Stimulated activated CD8-positive, alpha-beta memory T cell treated with anti-CD3 and anti-CD28 coated beads, Interleukin-4, amount 100 ng/mL, for 48 hours (primary cell): ENCODE measurements around the gene FBXL14.

Experiments
- DNase-seq: peaks from one replicate; pipeline ENCODE4 v3.0.0-alpha.2; 2020

Gene FBXL14

GRCh38 chr12:1594261-1595025 is at the start of gene FBXL14:
Gene FBXL14, minus strand, starts transcription at chr12:1594581. Its CDS starts 515 bp downstream, at chr12:1594066.
- peak; percentile 90 for DNase-seq

- no peak for DNase-seq
Observed at GRCh38 chr12:1643905-1644533, 49.6 kb upstream of the FBXL14 start.

- DNase-seq, result no peak
Observed at GRCh38 chr12:1643043-1643442, 48.7 kb upstream of the FBXL14 start.

GRCh38 chr12:1642513-1642912 is 48.1 kb upstream of the FBXL14 start:
- DNase-seq, result no peak

GRCh38 chr12:1640328-1641234 is 46.2 kb upstream of the FBXL14 start:
- DNase-seq, result no peak

GRCh38 chr12:1639538-1639937 is 45.2 kb upstream of the FBXL14 start:
- DNase-seq, result no peak

- DNase-seq, result no peak
Observed at GRCh38 chr12:1638203-1638602, 43.8 kb upstream of the FBXL14 start.

- no peak for DNase-seq
Observed at GRCh38 chr12:1635301-1636095, 41.1 kb upstream of the FBXL14 start.

GRCh38 chr12:1634590-1635191 is 40.3 kb upstream of the FBXL14 start:
- DNase-seq, result peak; percentile 79

GRCh38 chr12:1634149-1634548 is 39.8 kb upstream of the FBXL14 start:
- no peak for DNase-seq

GRCh38 chr12:1633459-1633858 is 39.1 kb upstream of the FBXL14 start:
- DNase-seq, result no peak

GRCh38 chr12:1632702-1633101 is 38.3 kb upstream of the FBXL14 start:
- DNase-seq, result no peak

GRCh38 chr12:1630827-1631591 is 36.6 kb upstream of the FBXL14 start:
- DNase-seq, result no peak

GRCh38 chr12:1630133-1630826 is 35.9 kb upstream of the FBXL14 start:
- DNase-seq, result peak; percentile 39

GRCh38 chr12:1629338-1630132 is 35.2 kb upstream of the FBXL14 start:
- DNase-seq, result no peak

GRCh38 chr12:1628666-1629337 is 34.4 kb upstream of the FBXL14 start, which contains the start of gene WNT5B:
Gene WNT5B, plus strand, starts transcription at chr12:1629231. Its CDS starts 2,124 bp downstream, at chr12:1631355.
- DNase-seq, result no peak

GRCh38 chr12:1622406-1622805 is 28.0 kb upstream of the FBXL14 start:
- DNase-seq, result no peak

- no peak for DNase-seq
Observed at GRCh38 chr12:1620092-1620491, 25.7 kb upstream of the FBXL14 start.

- peak; percentile 39 for DNase-seq
Observed at GRCh38 chr12:1619587-1619986, 25.2 kb upstream of the FBXL14 start.
